H9 (cell line): Measurements from ENCODE around the gene STK38. TPM values are rescaled to one million over a fixed set of nuclear protein-coding genes. Genes with fewer than 3 reads are reported as not detected.

Experiments used
- DNase-seq: peaks from one replicate; pipeline ENCODE4 v3.0.0-alpha.2; 2017
- H2AFZ ChIP-seq: one replicate; pipeline ENCODE4 v1.6.1; 2013; ENCODE audit warnings: mild to moderate bottlenecking, low read length, control low read depth, moderate library complexity
- H2AK5ac ChIP-seq: 2 replicates; pipeline ENCODE4 v1.6.1; 2013; ENCODE audit warnings: low read length, control low read depth, mixed read lengths; ENCODE audit not compliant: insufficient read length
- H2BK120ac ChIP-seq: one replicate; pipeline ENCODE4 v1.6.1; 2013; ENCODE audit warnings: low read depth, mild to moderate bottlenecking, low read length, control low read depth, inconsistent platforms; ENCODE audit not compliant: poor library complexity, severe bottlenecking
- H2BK12ac ChIP-seq: 2 replicates; pipeline ENCODE4 v1.6.1; 2013; ENCODE audit warnings: low read length, control low read depth, mixed read lengths, low read depth; ENCODE audit not compliant: insufficient read length
- H2BK15ac ChIP-seq: 2 replicates; pipeline ENCODE4 v1.6.1; 2013; ENCODE audit warnings: low read depth, low read length, control low read depth
- H2BK20ac ChIP-seq: one replicate; pipeline ENCODE4 v1.6.1; 2013; ENCODE audit warnings: low read depth, mild to moderate bottlenecking, low read length, control low read depth, inconsistent platforms; ENCODE audit not compliant: poor library complexity, severe bottlenecking
- H2BK5ac ChIP-seq: 2 replicates; pipeline ENCODE4 v1.6.1; 2013; ENCODE audit warnings: low read length, control low read depth, mixed read lengths; ENCODE audit not compliant: insufficient read length
- H3K14ac ChIP-seq: 2 replicates; pipeline ENCODE4 v1.6.1; 2013; ENCODE audit warnings: low read length, control low read depth; ENCODE audit not compliant: insufficient read depth
- H3K18ac ChIP-seq: 2 replicates; pipeline ENCODE4 v1.6.1; 2013; ENCODE audit warnings: low read depth, mild to moderate bottlenecking, mixed read lengths, low read length, control low read depth; ENCODE audit not compliant: insufficient read length
- H3K23ac ChIP-seq: 2 replicates; pipeline ENCODE4 v1.6.1; 2013; ENCODE audit warnings: low read length, control low read depth, mixed read lengths, low read depth; ENCODE audit not compliant: insufficient read length
- H3K23me2 ChIP-seq: 2 replicates; pipeline ENCODE4 v1.6.1; 2013; ENCODE audit warnings: low read depth, mild to moderate bottlenecking, mixed read lengths, low read length, control low read depth; ENCODE audit not compliant: insufficient read length, poor library complexity, severe bottlenecking
- H3K27ac ChIP-seq: 2 replicates; pipeline ENCODE4 v1.5.1; 2013; ENCODE audit warnings: low read length, control low read depth, mixed read lengths, low read depth; ENCODE audit not compliant: insufficient read length
- H3K27me3 ChIP-seq: 2 replicates; pipeline ENCODE4 v1.6.1; 2013; ENCODE audit warnings: low read length, control low read depth, inconsistent platforms; ENCODE audit not compliant: insufficient read depth
- H3K4ac ChIP-seq: 2 replicates; pipeline ENCODE4 v1.6.1; 2013; ENCODE audit warnings: low read depth, mild to moderate bottlenecking, control low read depth, inconsistent platforms, low read length, moderate library complexity
- H3K4me1 ChIP-seq: 2 replicates; pipeline ENCODE4 v1.6.1; 2013; ENCODE audit warnings: low read length, control low read depth, inconsistent platforms; ENCODE audit not compliant: insufficient read depth
- H3K4me2 ChIP-seq: 2 replicates; pipeline ENCODE4 v1.6.1; 2013; ENCODE audit warnings: low read length, control low read depth, mixed read lengths; ENCODE audit not compliant: insufficient read length, insufficient read depth
- H3K56ac ChIP-seq: 2 replicates; pipeline ENCODE4 v1.6.1; 2013; ENCODE audit warnings: low read depth, mild to moderate bottlenecking, mixed read lengths, low read length, control low read depth; ENCODE audit not compliant: insufficient read length
- H3K79me1 ChIP-seq: 2 replicates; pipeline ENCODE4 v1.6.1; 2013; ENCODE audit warnings: low read depth, mild to moderate bottlenecking, moderate library complexity, low read length, control low read depth, inconsistent platforms; ENCODE audit not compliant: insufficient read depth, poor library complexity, severe bottlenecking
- H3K79me2 ChIP-seq: 2 replicates; pipeline ENCODE4 v1.6.1; 2013; ENCODE audit warnings: low read length, control low read depth, inconsistent platforms; ENCODE audit not compliant: insufficient read depth
- H3K9ac ChIP-seq: 2 replicates; pipeline ENCODE4 v1.6.1; 2013; ENCODE audit warnings: low read length, control low read depth, mixed read lengths; ENCODE audit not compliant: insufficient read length; ENCODE audit errors: extremely low read depth
- H3K9me3 ChIP-seq: one replicate; pipeline ENCODE4 v1.6.1; 2013; ENCODE audit warnings: low read depth, low read length, inconsistent platforms; ENCODE audit not compliant: control insufficient read depth
- H3T11ph ChIP-seq: one replicate; pipeline ENCODE4 v1.6.1; 2013; ENCODE audit warnings: mild to moderate bottlenecking, low read length, control low read depth, inconsistent platforms
- H4K20me1 ChIP-seq: one replicate; pipeline ENCODE4 v1.6.1; 2013; ENCODE audit not compliant: control insufficient read depth, insufficient read length, insufficient read depth
- H4K5ac ChIP-seq: 2 replicates; pipeline ENCODE4 v1.6.1; 2013; ENCODE audit warnings: low read depth, mild to moderate bottlenecking, mixed read lengths, low read length, control low read depth; ENCODE audit not compliant: insufficient read length
- H4K8ac ChIP-seq: replicated peaks from 2 replicates; pipeline ENCODE4 v1.6.1; 2013; ENCODE audit warnings: low read length, control low read depth, mixed read lengths, low read depth; ENCODE audit not compliant: insufficient read length
- H4K91ac ChIP-seq: 2 replicates; pipeline ENCODE4 v1.6.1; 2013; ENCODE audit warnings: low read depth, mild to moderate bottlenecking, moderate library complexity, mixed read lengths, low read length, control low read depth; ENCODE audit not compliant: insufficient read length
- H3K27ac Mint-ChIP-seq, 3 experiments: 2 replicates in 2 of 3; 3 replicates in 1 of 3; pipeline ENCODE4 v1.8.0; 2020 to 2021; ENCODE audit warnings: mixed read lengths in 3 of 3, mild to moderate bottlenecking in 1 of 3, moderate library complexity in 1 of 3
- H3K27me3 Mint-ChIP-seq: 2 replicates; pipeline ENCODE4 v1.8.0; 2021; ENCODE audit warnings: low read depth, mild to moderate bottlenecking, moderate library complexity, mixed read lengths
- H3K36me3 Mint-ChIP-seq, 3 experiments: 2 replicates in 2 of 3; 3 replicates in 1 of 3; pipeline ENCODE4 v1.8.0; 2020 to 2021; ENCODE audit warnings: low read depth in 3 of 3, mixed read lengths in 3 of 3; ENCODE audit not compliant: insufficient read depth in 1 of 3
- H3K4me1 Mint-ChIP-seq, 2 experiments: 2 replicates each; pipeline ENCODE4 v1.8.0; 2020; ENCODE audit warnings: mixed read lengths in 2 of 2
- H3K4me3 Mint-ChIP-seq, 2 experiments: 2 replicates in 1 of 2; 3 replicates in 1 of 2; pipeline ENCODE4 v1.8.0; 2020 to 2021; ENCODE audit warnings: mild to moderate bottlenecking in 2 of 2, mixed read lengths in 2 of 2, moderate library complexity in 1 of 2
- H3K9me3 Mint-ChIP-seq, 2 experiments: 2 replicates in 1 of 2; 3 replicates in 1 of 2; pipeline ENCODE4 v1.8.0; 2020; ENCODE audit warnings: mild to moderate bottlenecking in 2 of 2, mixed read lengths in 2 of 2, moderate library complexity in 1 of 2
- CTCF ChIP-seq: fragments of 200-600 bp; sonication (generic); conservative IDR thresholded peaks from 3 replicates; pipeline ENCODE4 v1.8.0; 2021; ENCODE audit warnings: antibody characterized with exemption, mild to moderate bottlenecking
- WGBS: extraction: QIAGEN DNeasy Blood & Tissue Kit; methylation state at CpG from one replicate; pipeline ENCODE4 v1.1.7; 2013; ENCODE audit warnings: missing lambda C conversion rate, low lambda C conversion rate, mixed read lengths; ENCODE audit not compliant: insufficient read length; ENCODE audit errors: extremely low coverage; 5-methylcytosine and 5-hydroxymethylcytosine counted together
- total RNA-seq: library from RNA; stranded (reverse); gene quantifications from 2 replicates; pipeline ENCODE4 v1.2.1, GENCODE V29; 2021

STK38 gene
- total RNA-seq, 1 experiment from 2014 or later, result 17.5 TPM

GRCh38 chr6:36506611-36507010 lies 40.7 kb downstream of the STK38 start:
- Histone ChIP-seq H3K14ac (no peak overlapping the region), H3K23me2 (no peaks in the 10 kb centered on the region), H2BK120ac (no peak overlapping the region), H2AK5ac (no peak overlapping the region), H2BK5ac (no peak overlapping the region), H3K79me1 (no peaks in the 10 kb centered on the region), H3K4ac (no peak overlapping the region), H2BK15ac (no peak overlapping the region), H3K9me3 (no peaks in the 10 kb centered on the region), H2AFZ (no peak overlapping the region), H4K20me1 (no peaks in the 10 kb centered on the region), H3T11ph (no peak overlapping the region), H3K79me2 (no peaks in the 10 kb centered on the region), H3K4me1 (no peaks in the 10 kb centered on the region), H3K4me2 (no peak overlapping the region), H4K5ac (no peak overlapping the region), H3K27ac (no peak overlapping the region), H3K18ac (no peak overlapping the region), H3K9ac (no peak overlapping the region), H3K56ac (no peak overlapping the region), H3K27me3 (no peaks in the 10 kb centered on the region), H3K23ac (no peak overlapping the region), H2BK20ac (no peak overlapping the region), H4K8ac (no peak overlapping the region), H4K91ac (no peak overlapping the region), H2BK12ac (no peak overlapping the region)
- no peak for TF ChIP-seq CTCF
- Mint-ChIP-seq H3K27me3 (no peaks in the 10 kb centered on the region), H3K4me1 (0 out of 4 replicates have a peak, but pooled peaks cover 0 to 3% of the 10 kb centered on the region in 2 experiments), H3K27ac (no peak overlapping the region), H3K36me3 (peaks cover 15 to 52% (median 43%) of the 10 kb centered on the region in 3 experiments; a peak in 6 of 7 replicates), H3K9me3 (peaks cover 0 to 2% of the 10 kb centered on the region in 2 experiments; a peak in 1 of 5 replicates), H3K4me3 (no peak overlapping the region)
- no CpG with 5 or more reads among the region's 2 CpGs for WGBS
- no peak for DNase-seq
